ENCODE data around the gene NRF1. TPM values are rescaled to one million over a fixed set of nuclear protein-coding genes. Genes with fewer than 3 reads are reported as not detected.

Gene NRF1
- total RNA-seq, 1 experiment from 2014 or later = 19.3 TPM

DNA sequence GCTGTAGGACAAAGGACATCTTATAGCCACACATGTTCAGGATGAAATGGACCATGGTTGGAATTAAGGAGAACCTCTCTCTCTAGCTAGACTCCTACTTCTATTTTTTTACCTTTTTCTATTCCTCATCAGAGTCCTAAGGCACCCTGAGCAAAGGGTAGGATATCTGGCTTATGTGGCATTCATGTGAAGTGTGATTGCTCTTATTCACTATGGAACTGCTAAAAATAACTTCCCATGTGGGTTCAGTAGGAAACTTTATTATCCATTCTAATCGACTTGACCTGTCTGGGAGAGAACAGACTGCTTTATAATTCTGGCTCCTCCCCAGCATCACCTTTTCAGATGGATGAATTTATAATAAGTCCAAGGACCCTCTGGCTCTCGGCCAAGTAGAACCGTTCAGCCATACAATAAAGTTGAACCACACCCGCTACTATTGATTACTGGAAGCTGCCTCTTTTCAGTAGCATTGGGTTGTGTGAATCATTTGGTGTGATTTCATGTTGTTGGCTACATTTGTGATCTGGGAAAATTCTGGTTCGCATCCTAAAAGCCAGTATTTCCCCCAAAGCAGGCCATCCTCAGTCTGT, 117.5 kb downstream of the NRF1 start:
- no peak overlapping the region for H3K4ac ChIP-seq (ENCODE audit: low read depth, low read length)
- no peak overlapping the region for H3K23ac ChIP-seq (ENCODE audit: insufficient read length, low read depth, low read length)
- H3K4me2 ChIP-seq (ENCODE audit: insufficient read depth, insufficient read length, low read length) = no peak overlapping the region
- no peak overlapping the region for H3K27ac Mint-ChIP-seq
- no peak overlapping the region for H3K4me3 Mint-ChIP-seq
- no peak overlapping the region for H3K27ac ChIP-seq (ENCODE audit: insufficient read length, low read depth, low read length)
- H3K56ac ChIP-seq (ENCODE audit: insufficient read length, low read depth, low read length) = no peak overlapping the region
- TF ChIP-seq, protein P1, sequence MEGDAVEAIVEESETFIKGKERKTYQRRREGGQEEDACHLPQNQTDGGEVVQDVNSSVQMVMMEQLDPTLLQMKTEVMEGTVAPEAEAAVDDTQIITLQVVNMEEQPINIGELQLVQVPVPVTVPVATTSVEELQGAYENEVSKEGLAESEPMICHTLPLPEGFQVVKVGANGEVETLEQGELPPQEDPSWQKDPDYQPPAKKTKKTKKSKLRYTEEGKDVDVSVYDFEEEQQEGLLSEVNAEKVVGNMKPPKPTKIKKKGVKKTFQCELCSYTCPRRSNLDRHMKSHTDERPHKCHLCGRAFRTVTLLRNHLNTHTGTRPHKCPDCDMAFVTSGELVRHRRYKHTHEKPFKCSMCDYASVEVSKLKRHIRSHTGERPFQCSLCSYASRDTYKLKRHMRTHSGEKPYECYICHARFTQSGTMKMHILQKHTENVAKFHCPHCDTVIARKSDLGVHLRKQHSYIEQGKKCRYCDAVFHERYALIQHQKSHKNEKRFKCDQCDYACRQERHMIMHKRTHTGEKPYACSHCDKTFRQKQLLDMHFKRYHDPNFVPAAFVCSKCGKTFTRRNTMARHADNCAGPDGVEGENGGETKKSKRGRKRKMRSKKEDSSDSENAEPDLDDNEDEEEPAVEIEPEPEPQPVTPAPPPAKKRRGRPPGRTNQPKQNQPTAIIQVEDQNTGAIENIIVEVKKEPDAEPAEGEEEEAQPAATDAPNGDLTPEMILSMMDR (conservative IDR thresholded peaks at IDR 0.05) = no peak
- WGBS (ENCODE audit: extremely low coverage, insufficient read length, low lambda C conversion rate) = no CpG with 5 or more reads among the region's 5 CpGs
- H4K8ac ChIP-seq (replicated peaks; ENCODE audit: insufficient read length, low read depth, low read length) = no peak overlapping the region
- DNase-seq = no peak
- no peaks in the 10 kb centered on the region for H3K9me3 Mint-ChIP-seq
- H2BK120ac ChIP-seq (ENCODE audit: low read depth, low read length, poor library complexity, severe bottlenecking) = no peak overlapping the region
- no peaks in the 10 kb centered on the region for H3K79me2 ChIP-seq (ENCODE audit: insufficient read depth, low read length)
- H3K23me2 ChIP-seq (ENCODE audit: insufficient read length, low read depth, low read length, poor library complexity, severe bottlenecking) = no peaks in the 10 kb centered on the region
- H3K27me3 ChIP-seq (ENCODE audit: insufficient read depth, low read length) = no peaks in the 10 kb centered on the region
- no peaks in the 10 kb centered on the region for H3K4me1 ChIP-seq (ENCODE audit: insufficient read depth, low read length)
- H2BK15ac ChIP-seq (ENCODE audit: low read depth, low read length) = no peak overlapping the region
- no peaks in the 10 kb centered on the region for H3K79me1 ChIP-seq (ENCODE audit: insufficient read depth, low read depth, low read length, poor library complexity, severe bottlenecking)
- H3K27me3 Mint-ChIP-seq (ENCODE audit: low read depth) = no peaks in the 10 kb centered on the region
- no peaks in the 10 kb centered on the region for H3K9me3 ChIP-seq (ENCODE audit: control insufficient read depth, low read depth, low read length)
- H4K5ac ChIP-seq (ENCODE audit: insufficient read length, low read depth, low read length) = no peak overlapping the region
- H2AK5ac ChIP-seq (ENCODE audit: insufficient read length, low read length) = no peak overlapping the region
- peaks cover 23 to 67% (median 46%) of the 10 kb centered on the region in 3 experiments; a peak in 6 of 7 replicates for H3K36me3 Mint-ChIP-seq (ENCODE audit: insufficient read depth in 1 of 3, low read depth in 3 of 3)
- no peak overlapping the region for H3K9ac ChIP-seq (ENCODE audit: extremely low read depth, insufficient read length, low read length)
- no peak overlapping the region for H3K14ac ChIP-seq (ENCODE audit: insufficient read depth, low read length)
- no peak overlapping the region for H2BK12ac ChIP-seq (ENCODE audit: insufficient read length, low read depth, low read length)
- no peak overlapping the region for H2AFZ ChIP-seq (ENCODE audit: low read length)
- no peak overlapping the region for H2BK5ac ChIP-seq (ENCODE audit: insufficient read length, low read length)
- H3K4me1 Mint-ChIP-seq = no peaks in the 10 kb centered on the region
- no peak overlapping the region for H3K18ac ChIP-seq (ENCODE audit: insufficient read length, low read depth, low read length)
- no peak overlapping the region for H3T11ph ChIP-seq (ENCODE audit: low read length)
- H4K91ac ChIP-seq (ENCODE audit: insufficient read length, low read depth, low read length) = no peak overlapping the region
- no peak overlapping the region for H2BK20ac ChIP-seq (ENCODE audit: low read depth, low read length, poor library complexity, severe bottlenecking)
- no peaks in the 10 kb centered on the region for H4K20me1 ChIP-seq (ENCODE audit: control insufficient read depth, insufficient read depth, insufficient read length)
